Spleen (tissue), 7 donors: ENCODE data around the gene BSCL2.

Experiments
- POLR2A ChIP-seq, 3 donors: fragments of 450-650 bp; IDR thresholded peaks; one replicate each; pipeline ENCODE4 v1.5.1; 2017; ENCODE audit warnings: antibody characterized with exemption in 3 of 3, mild to moderate bottlenecking in 1 of 3
- POLR2AphosphoS5 ChIP-seq, 3 donors: sonication (generic); formaldehyde crosslinking; IDR thresholded peaks; one replicate each; pipeline ENCODE4 v1.5.1; 2017; ENCODE audit warnings: antibody characterized with exemption in 3 of 3
- TF ChIP-seq, protein P1 (sequence below), 11 experiments: fragments of 200-600 bp in 7 of 11; fragments of 450-650 bp in 4 of 11; sonication (generic) in 4 of 11; IDR thresholded peaks in 8 of 11; conservative IDR thresholded peaks in 3 of 11; 1 replicate in 7 of 11; 2 replicates in 4 of 11; pipeline versions ENCODE4 v1.4.0 to v1.8.0; 2016 to 2021; ENCODE audit warnings: antibody characterized with exemption in 11 of 11, inconsistent platforms in 4 of 11, mild to moderate bottlenecking in 1 of 11
- donor health status: DM: no; HTN: no; CAD: no; lungs with moderate emphysema.
- donor health status: DM: no; HTN: no; CAD: no.
- donor health status: DM: no; HTN: no; CAD: no.

- TF ChIP-seq POLR2AphosphoS5 (IDR thresholded peaks at IDR 0.05) (no peak), POLR2A (IDR thresholded peaks at IDR 0.05) (no peak)
- TF ChIP-seq, protein P1, sequence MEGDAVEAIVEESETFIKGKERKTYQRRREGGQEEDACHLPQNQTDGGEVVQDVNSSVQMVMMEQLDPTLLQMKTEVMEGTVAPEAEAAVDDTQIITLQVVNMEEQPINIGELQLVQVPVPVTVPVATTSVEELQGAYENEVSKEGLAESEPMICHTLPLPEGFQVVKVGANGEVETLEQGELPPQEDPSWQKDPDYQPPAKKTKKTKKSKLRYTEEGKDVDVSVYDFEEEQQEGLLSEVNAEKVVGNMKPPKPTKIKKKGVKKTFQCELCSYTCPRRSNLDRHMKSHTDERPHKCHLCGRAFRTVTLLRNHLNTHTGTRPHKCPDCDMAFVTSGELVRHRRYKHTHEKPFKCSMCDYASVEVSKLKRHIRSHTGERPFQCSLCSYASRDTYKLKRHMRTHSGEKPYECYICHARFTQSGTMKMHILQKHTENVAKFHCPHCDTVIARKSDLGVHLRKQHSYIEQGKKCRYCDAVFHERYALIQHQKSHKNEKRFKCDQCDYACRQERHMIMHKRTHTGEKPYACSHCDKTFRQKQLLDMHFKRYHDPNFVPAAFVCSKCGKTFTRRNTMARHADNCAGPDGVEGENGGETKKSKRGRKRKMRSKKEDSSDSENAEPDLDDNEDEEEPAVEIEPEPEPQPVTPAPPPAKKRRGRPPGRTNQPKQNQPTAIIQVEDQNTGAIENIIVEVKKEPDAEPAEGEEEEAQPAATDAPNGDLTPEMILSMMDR (IDR thresholded peaks at IDR 0.05 in 8 of 11, conservative IDR thresholded peaks at IDR 0.05 in 3 of 11), result no peak
These were observed 41.5 kb downstream of the BSCL2 start for GRCh38 chr11:62665599-62666258.
